DOHH2 (cell line): ENCODE data around the gene TCF20.

Experiments used
- EZH2phosphoT487 ChIP-seq: fragments of 200-600 bp; sonication (generic); IDR thresholded peaks from 2 replicates; pipeline ENCODE4 v1.6.1; 2017; ENCODE audit warnings: borderline replicate concordance, mild to moderate bottlenecking, antibody characterized with exemption, low read length, moderate library complexity, mixed read lengths
- TF ChIP-seq, protein P1 (sequence below): fragments of 200-600 bp; sonication (generic); IDR thresholded peaks from one replicate; pipeline ENCODE4 v1.5.1; 2014; ENCODE audit warnings: antibody characterized with exemption, mild to moderate bottlenecking, low read depth, low read length; ENCODE audit not compliant: poor library complexity, severe bottlenecking

DNA sequence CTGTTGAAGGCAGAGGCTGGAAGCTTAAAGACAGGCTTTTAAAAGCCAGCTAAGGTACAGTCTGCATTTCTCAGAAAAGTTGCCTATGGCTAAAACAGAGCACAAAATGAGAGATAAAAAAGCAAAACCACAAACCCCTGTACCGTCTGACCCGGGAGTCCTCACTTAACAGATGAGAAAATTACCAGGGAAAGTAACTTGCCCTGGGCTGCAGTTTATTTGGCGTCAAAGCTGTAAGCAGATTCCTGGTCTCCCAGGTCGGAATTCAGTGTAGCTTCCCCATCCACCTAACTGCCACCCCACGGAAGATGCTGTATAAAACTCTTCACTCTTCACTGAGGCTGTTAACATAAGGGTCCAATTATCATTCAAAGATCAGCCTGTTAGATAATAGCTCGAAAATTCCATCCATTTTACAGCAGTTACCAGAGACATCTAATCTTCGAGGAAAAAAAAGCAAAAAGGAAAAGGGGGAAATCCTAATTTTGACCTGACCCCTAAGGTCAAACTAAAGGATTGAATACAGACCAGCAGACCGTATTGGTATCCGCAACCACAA, 1.5 kb downstream of the TCF20 start:
- TF ChIP-seq, protein P1, sequence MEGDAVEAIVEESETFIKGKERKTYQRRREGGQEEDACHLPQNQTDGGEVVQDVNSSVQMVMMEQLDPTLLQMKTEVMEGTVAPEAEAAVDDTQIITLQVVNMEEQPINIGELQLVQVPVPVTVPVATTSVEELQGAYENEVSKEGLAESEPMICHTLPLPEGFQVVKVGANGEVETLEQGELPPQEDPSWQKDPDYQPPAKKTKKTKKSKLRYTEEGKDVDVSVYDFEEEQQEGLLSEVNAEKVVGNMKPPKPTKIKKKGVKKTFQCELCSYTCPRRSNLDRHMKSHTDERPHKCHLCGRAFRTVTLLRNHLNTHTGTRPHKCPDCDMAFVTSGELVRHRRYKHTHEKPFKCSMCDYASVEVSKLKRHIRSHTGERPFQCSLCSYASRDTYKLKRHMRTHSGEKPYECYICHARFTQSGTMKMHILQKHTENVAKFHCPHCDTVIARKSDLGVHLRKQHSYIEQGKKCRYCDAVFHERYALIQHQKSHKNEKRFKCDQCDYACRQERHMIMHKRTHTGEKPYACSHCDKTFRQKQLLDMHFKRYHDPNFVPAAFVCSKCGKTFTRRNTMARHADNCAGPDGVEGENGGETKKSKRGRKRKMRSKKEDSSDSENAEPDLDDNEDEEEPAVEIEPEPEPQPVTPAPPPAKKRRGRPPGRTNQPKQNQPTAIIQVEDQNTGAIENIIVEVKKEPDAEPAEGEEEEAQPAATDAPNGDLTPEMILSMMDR, result no peak
- no peak for TF ChIP-seq EZH2phosphoT487
